GM12865 (cell line): ENCODE data around the gene ASZ1.
A peak's percentile ranks its signal among the peaks of the same experiment; 100 is the strongest.
"Not testable (repeated sequence)": the region's sequence is repeated elsewhere in the genome, so short reads cannot be mapped to it uniquely, and the experiment has no call there.

Experiments
- DNase-seq: peaks from one replicate; pipeline ENCODE4 v3.0.0; 2010; ENCODE audit warnings: low read depth
- H3K4me3 ChIP-seq: 2 replicates; pipeline ENCODE4 v1.5.1; 2011; ENCODE audit warnings: mild to moderate bottlenecking, low read depth, low read length, control low read depth
- CTCF ChIP-seq: IDR thresholded peaks from 2 replicates; pipeline ENCODE4 v1.5.1; 2011; ENCODE audit warnings: low read length, control low read depth, low read depth, inconsistent platforms; ENCODE audit not compliant: insufficient read depth; ENCODE audit errors: missing control alignments

The ASZ1 gene

GRCh38 chr7:117427258-117427701 is at the start of gene ASZ1:
ASZ1 (minus strand) TSS chr7:117427493; CDS start chr7:117427460, 33 bp downstream.
- no peak for TF ChIP-seq CTCF
- no peak for DNase-seq
- no peak within 1 kb of the TSS for H3K4me3 ChIP-seq

GRCh38 chr7:117476557-117477215 is 49.4 kb upstream of the ASZ1 start:
- no peak for TF ChIP-seq CTCF
- DNase-seq, result no peak

GRCh38 chr7:117472335-117472734 is 45.0 kb upstream of the ASZ1 start:
- no peak overlapping the region for H3K4me3 ChIP-seq
- no peak for DNase-seq
- no peak for TF ChIP-seq CTCF

More at GRCh38 chr7:117476557-117477215, 49.4 kb upstream of the ASZ1 start:
- no peak overlapping the region for H3K4me3 ChIP-seq

GRCh38 chr7:117470777-117471176 is 43.5 kb upstream of the ASZ1 start:
- peak; percentile 28 for DNase-seq

GRCh38 chr7:117468174-117468573 is 40.9 kb upstream of the ASZ1 start:
- H3K4me3 ChIP-seq, result no peak overlapping the region
- no peak for TF ChIP-seq CTCF
- no peak for DNase-seq

More at GRCh38 chr7:117470777-117471176, 43.5 kb upstream of the ASZ1 start:
- no peak for TF ChIP-seq CTCF
- H3K4me3 ChIP-seq, result no peak overlapping the region

- not testable (repeated sequence) for H3K4me3 ChIP-seq, DNase-seq
Observed at GRCh38 chr7:117460815-117461214, 33.5 kb upstream of the ASZ1 start.

- DNase-seq, result no peak
- H3K4me3 ChIP-seq, result no peak overlapping the region
- no peak for TF ChIP-seq CTCF
Observed at GRCh38 chr7:117459735-117460134, 32.4 kb upstream of the ASZ1 start.
